Stimulated activated CD8-positive, alpha-beta memory T cell treated with anti-CD3 and anti-CD28 coated beads, Interleukin-12 subunit alpha, Interleukin-12 subunit beta, amount 100 ng/mL, for 24 hours (primary cell): ENCODE results near the gene CBX4.

Experiments used
- DNase-seq: peaks from one replicate; pipeline ENCODE4 v3.0.0-alpha.2; 2020; ENCODE audit errors: extremely low read depth

CBX4 gene

GRCh38 chr17:79800325-79801155 lies 38.7 kb downstream of the CBX4 start:
- DNase-seq: no peak

- no peak for DNase-seq
Measured at GRCh38 chr17:79799538-79800324, 39.5 kb downstream of the CBX4 start.

GRCh38 chr17:79799174-79799537 lies 40.1 kb downstream of the CBX4 start:
- no peak for DNase-seq

- no peak for DNase-seq
Measured at GRCh38 chr17:79798299-79799173, 40.7 kb downstream of the CBX4 start.

- no peak for DNase-seq
Measured at GRCh38 chr17:79797492-79798298, 41.5 kb downstream of the CBX4 start.

GRCh38 chr17:79796763-79797491 lies 42.3 kb downstream of the CBX4 start, which contains the start of gene CBX8:
CBX8 (minus strand) TSS chr17:79797077; CDS start chr17:79796998, 79 bp downstream.
- peak; percentile 99 for DNase-seq

- DNase-seq: no peak
Measured at GRCh38 chr17:79796444-79796762, 42.8 kb downstream of the CBX4 start.

- no peak for DNase-seq
Measured at GRCh38 chr17:79795795-79796443, 43.3 kb downstream of the CBX4 start.

- DNase-seq: no peak
Measured at GRCh38 chr17:79794659-79795511, 44.4 kb downstream of the CBX4 start.

- no peak for DNase-seq
Measured at GRCh38 chr17:79793924-79794304, 45.3 kb downstream of the CBX4 start.

- DNase-seq: no peak
Measured at GRCh38 chr17:79792984-79793923, 46.0 kb downstream of the CBX4 start.

GRCh38 chr17:79792341-79792871 lies 46.8 kb downstream of the CBX4 start:
- no peak for DNase-seq

- no peak for DNase-seq
Measured at GRCh38 chr17:79791735-79792161, 47.5 kb downstream of the CBX4 start.

GRCh38 chr17:79790805-79791734 lies 48.2 kb downstream of the CBX4 start:
- DNase-seq: no peak

GRCh38 chr17:79789943-79790804 lies 49.1 kb downstream of the CBX4 start:
- no peak for DNase-seq
